ENCODE measurements around the gene EPN1.

Gene EPN1

DNA sequence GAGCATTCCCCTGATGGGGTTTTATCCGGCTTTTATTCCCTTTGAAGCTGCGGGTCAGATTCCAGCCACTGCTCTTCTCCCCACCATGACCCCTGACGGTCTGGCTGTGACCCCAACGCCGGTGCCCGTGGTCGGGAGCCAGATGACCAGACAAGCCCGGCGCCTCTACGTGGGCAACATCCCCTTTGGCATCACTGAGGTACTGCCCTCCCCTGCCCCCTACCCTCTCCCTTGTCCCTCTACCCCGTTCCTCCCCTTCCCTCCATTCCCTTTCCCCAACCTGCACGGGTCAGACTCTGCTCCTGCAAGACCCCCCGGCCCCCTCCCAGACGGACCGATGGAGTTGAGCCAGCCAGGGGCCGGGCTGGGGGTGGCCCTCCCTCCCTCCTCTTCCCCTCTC is 14.0 kb upstream of the EPN1 start:
- TF ChIP-seq, protein P1, sequence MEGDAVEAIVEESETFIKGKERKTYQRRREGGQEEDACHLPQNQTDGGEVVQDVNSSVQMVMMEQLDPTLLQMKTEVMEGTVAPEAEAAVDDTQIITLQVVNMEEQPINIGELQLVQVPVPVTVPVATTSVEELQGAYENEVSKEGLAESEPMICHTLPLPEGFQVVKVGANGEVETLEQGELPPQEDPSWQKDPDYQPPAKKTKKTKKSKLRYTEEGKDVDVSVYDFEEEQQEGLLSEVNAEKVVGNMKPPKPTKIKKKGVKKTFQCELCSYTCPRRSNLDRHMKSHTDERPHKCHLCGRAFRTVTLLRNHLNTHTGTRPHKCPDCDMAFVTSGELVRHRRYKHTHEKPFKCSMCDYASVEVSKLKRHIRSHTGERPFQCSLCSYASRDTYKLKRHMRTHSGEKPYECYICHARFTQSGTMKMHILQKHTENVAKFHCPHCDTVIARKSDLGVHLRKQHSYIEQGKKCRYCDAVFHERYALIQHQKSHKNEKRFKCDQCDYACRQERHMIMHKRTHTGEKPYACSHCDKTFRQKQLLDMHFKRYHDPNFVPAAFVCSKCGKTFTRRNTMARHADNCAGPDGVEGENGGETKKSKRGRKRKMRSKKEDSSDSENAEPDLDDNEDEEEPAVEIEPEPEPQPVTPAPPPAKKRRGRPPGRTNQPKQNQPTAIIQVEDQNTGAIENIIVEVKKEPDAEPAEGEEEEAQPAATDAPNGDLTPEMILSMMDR (IDR thresholded peaks at IDR 0.05; ENCODE audit: extremely low read depth, insufficient read depth, missing control alignments): no peak
- in situ Hi-C loops (cut with MboI; ENCODE audit: low pct_unique_long_range_greater_than_20kb, low sequenced_read_pairs, unreplicated experiment): no loop called here
- DNase-seq (ENCODE audit: low spot score): no peak

DNA sequence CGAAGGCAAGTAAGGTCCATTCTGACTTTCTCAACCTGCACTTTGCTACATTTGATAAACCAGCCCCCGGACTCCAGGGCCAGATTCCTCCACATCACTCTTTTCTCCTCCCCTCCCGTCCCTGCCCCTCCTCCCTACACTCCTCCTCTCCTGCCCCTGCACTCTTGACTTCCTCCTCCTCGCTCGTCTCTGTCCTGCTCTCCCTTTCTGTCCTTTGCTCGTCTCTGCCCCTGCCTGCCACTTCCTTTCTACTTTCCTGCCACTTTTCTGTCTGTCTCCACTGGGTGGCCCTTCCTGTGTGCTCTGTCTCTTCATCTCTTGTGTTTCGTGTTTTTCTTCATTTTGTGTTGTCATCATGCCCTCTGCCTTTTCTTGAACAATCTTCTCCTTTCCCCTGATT is 13.2 kb upstream of the EPN1 start:
- in situ Hi-C loops (cut with MboI; ENCODE audit: low pct_unique_long_range_greater_than_20kb, low sequenced_read_pairs, unreplicated experiment): no loop called here
- TF ChIP-seq, protein P1 (IDR thresholded peaks at IDR 0.05; ENCODE audit: extremely low read depth, insufficient read depth, missing control alignments): no peak
- DNase-seq (ENCODE audit: low spot score): no peak

DNA sequence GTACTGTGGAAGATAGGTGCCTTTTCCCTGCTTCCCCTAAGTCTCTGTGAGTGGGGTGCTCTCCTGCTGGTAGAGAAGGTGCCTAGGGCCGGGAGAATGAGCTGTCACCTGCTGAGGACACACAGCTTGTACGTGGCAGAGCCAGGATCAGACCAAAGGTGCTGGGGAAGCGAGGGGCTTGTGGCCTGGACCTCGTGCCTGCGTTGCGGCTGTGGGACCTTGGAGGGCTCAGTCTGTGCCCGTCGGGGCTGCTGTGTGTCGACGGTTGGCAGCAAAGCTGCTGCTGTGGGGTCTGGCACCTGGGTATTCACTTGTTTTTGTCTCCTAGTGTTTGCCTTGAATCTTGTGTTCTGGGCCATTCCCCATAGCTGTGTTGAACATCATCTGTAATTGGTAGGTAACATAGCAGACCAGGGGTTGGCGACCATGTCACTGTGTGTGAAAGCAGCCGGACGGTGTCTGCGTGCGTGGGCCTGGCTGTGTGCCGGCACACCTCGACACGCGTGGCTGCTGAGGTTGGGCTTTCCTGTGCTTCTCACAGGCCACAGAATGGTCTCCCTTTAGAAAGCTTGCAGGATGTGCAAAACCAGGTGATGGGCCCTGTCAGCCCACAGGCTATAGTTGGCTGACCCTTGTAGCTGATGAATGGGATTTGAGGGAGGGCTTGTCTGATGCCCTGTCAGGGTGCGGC is 11.0 kb upstream of the EPN1 start:
- DNase-seq (ENCODE audit: low spot score): no peak
- in situ Hi-C loops (cut with MboI; ENCODE audit: low pct_unique_long_range_greater_than_20kb, low sequenced_read_pairs, unreplicated experiment): no loop called here
- TF ChIP-seq, protein P1 (IDR thresholded peaks at IDR 0.05; ENCODE audit: extremely low read depth, insufficient read depth, missing control alignments): no peak

DNA sequence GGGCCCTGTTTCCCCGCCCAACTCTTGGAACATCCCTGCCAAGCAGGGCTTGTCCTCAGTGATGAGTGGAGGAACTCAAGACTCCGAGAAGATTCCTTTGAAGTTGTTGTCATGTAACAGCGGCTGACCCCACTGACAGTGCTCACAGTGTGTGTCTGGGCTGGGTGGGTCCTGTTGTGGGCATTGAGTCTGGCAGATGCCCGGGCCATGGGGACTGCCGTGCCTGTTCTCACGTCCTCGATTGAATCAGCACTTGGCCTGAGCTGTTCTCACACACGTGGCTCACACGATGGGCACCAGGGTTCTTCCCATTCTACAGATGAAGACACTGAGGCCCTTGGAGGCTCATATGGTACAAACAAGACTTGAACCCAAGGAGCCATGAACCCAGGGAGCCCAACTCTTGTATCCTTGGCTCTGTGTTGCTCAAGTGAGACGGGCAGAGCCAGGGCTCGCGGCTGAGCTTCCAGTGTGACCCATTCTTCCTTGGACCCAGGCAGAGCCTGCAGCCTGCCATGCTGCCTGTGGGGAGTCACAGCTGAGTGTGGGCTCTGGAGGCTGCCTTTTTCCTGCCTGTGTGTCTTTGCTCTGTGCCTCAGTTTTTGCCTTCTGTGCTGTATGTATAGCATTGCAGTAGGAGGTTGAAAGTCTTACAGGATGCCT is 8.6 kb upstream of the EPN1 start:
- in situ Hi-C loops (cut with MboI; ENCODE audit: low pct_unique_long_range_greater_than_20kb, low sequenced_read_pairs, unreplicated experiment): no loop called here
- TF ChIP-seq, protein P1 (IDR thresholded peaks at IDR 0.05; ENCODE audit: extremely low read depth, insufficient read depth, missing control alignments): no peak
- no peak for DNase-seq (ENCODE audit: low spot score)

DNA sequence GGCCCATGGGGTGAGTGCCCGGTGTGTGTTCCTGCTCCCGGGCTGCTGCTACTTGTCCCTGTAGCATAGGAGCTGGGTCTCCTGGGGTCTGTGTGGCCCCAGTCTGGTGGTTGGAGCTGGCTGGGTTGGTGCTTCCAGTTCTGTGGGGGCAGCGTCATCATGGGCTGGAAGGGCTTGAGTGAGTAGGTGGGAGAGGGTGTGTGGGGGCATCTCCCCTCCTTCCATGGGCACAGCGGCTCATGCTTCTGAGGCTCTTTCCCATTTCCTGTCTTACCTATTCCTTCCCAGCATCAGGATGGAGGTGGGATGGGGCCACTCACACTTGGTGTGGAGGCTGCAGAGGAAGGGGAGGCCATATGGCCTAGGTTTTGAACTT is 8.0 kb upstream of the EPN1 start:
- in situ Hi-C loops (cut with MboI; ENCODE audit: low pct_unique_long_range_greater_than_20kb, low sequenced_read_pairs, unreplicated experiment): no loop called here
- DNase-seq (ENCODE audit: low spot score): no peak
- TF ChIP-seq, protein P1 (IDR thresholded peaks at IDR 0.05; ENCODE audit: extremely low read depth, insufficient read depth, missing control alignments): no peak

DNA sequence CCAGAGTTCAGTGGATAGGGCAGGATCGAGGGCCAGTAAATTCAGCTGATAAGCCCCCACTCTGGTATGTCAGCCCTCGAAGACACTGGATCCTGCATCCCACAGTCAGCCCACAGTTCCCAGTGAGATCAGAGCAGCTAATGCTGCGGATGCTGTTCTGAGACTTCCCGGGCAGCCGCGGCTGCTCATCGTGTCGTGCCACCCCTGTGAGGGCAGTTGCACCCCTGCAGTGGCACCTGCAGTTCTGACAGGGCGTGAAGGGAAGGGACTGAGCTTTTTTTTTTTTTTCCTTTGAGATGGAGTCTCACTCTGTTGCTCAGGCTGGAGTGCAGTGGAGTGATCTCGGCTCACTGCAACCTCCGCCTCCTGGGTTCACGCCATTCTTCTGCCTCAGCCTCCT is 7.5 kb upstream of the EPN1 start:
- TF ChIP-seq, protein P1 (IDR thresholded peaks at IDR 0.05; ENCODE audit: extremely low read depth, insufficient read depth, missing control alignments): no peak
- DNase-seq (ENCODE audit: low spot score): no peak
- in situ Hi-C loops (cut with MboI; ENCODE audit: low pct_unique_long_range_greater_than_20kb, low sequenced_read_pairs, unreplicated experiment): no loop called here

Measured in GM13977 (cell line).